Uterus (tissue), 4 donors: ENCODE results near the gene DNASE1L1. TPM values are rescaled to one million over a fixed set of nuclear protein-coding genes. Genes with fewer than 3 reads are reported as not detected.

Experiments used
- DNase-seq, 2 donors: peaks; one replicate each; pipeline ENCODE4 v3.0.0-alpha.2; 2019 to 2020
- H3K27ac ChIP-seq, 2 donors: fragments of 200-600 bp; sonication (generic); 1 replicate in 1 of 2; 2 replicates in 1 of 2; pipeline ENCODE4 v1.5.1; 2016 to 2018
- H3K27me3 ChIP-seq, 2 donors: fragments of 200-600 bp; sonication (generic); one replicate each; pipeline ENCODE4 v1.5.1; 2018 to 2019; ENCODE audit warnings: control low read depth in 1 of 2
- H3K36me3 ChIP-seq, 2 donors: fragments of 200-600 bp; sonication (generic); one replicate each; pipeline ENCODE4 v1.5.1; 2019; ENCODE audit warnings: control low read depth in 1 of 2
- H3K4me1 ChIP-seq, 2 donors: fragments of 200-600 bp; sonication (generic); one replicate each; pipeline ENCODE4 v1.5.1; 2018 to 2019; ENCODE audit warnings: control low read depth in 1 of 2
- H3K4me3 ChIP-seq, 2 donors: fragments of 200-600 bp; sonication (generic); 1 replicate in 1 of 2; 2 replicates in 1 of 2; pipeline ENCODE4 v1.5.1; 2018 to 2019; ENCODE audit warnings: mild to moderate bottlenecking in 1 of 2
- H3K9me3 ChIP-seq, 2 donors: fragments of 200-600 bp; sonication (generic); one replicate each; pipeline ENCODE4 v1.5.1; 2019; ENCODE audit warnings: control low read depth in 1 of 2
- CTCF ChIP-seq, 4 experiments: fragments of 200-600 bp in 2 of 4; fragments of 450-650 bp in 2 of 4; sonication (generic) in 2 of 4; IDR thresholded peaks; one replicate each; pipeline ENCODE4 v1.5.1; 2016 to 2019; ENCODE audit warnings: antibody characterized with exemption in 4 of 4, mild to moderate bottlenecking in 2 of 4, moderate library complexity in 1 of 4
- POLR2A ChIP-seq, 2 donors: fragments of 450-650 bp; IDR thresholded peaks; one replicate each; pipeline ENCODE4 v1.6.1; 2016; ENCODE audit warnings: antibody characterized with exemption in 2 of 2, mild to moderate bottlenecking in 1 of 2, moderate library complexity in 1 of 2
- intact Hi-C: fragments of 100-400 bp; cut with DNase I; formaldehyde crosslinking; loops from one replicate; pipeline ENCODE4 v1.15.1; 2023; ENCODE audit warnings: low total_unique reads
- total RNA-seq, 4 donors: library from RNA; depleted of rRNA in 3 of 4; stranded (reverse); fragments of >200 nt in 3 of 4; gene quantifications; one replicate each; pipeline versions ENCODE4 v1.1.0 to v1.2.4, GENCODE V29; 2014 to 2023
- donor health status: DM: yes; HTN: yes; CAD: no.

DNASE1L1 gene
- total RNA-seq, 4 donors from 2014 or later, result 10.2 to 31.8 (median 21.2) TPM

- Histone ChIP-seq H3K36me3 (no peaks in the 10 kb centered on the region), H3K4me1 (no peaks in the 10 kb centered on the region), H3K4me3 (no peak overlapping the region), H3K27me3 (no peaks in the 10 kb centered on the region), H3K27ac (no peak overlapping the region), H3K9me3 (no peaks in the 10 kb centered on the region)
- DNase-seq, result no peak
- TF ChIP-seq CTCF (IDR thresholded peaks at IDR 0.05) (no peak), POLR2A (IDR thresholded peaks at IDR 0.05) (no peak)
- intact Hi-C loops, result no loop called here
Measured at GRCh38 chrX:154450312-154450711, 41.3 kb upstream of the DNASE1L1 start.

- Histone ChIP-seq H3K9me3 (no peaks in the 10 kb centered on the region), H3K4me1 (no peaks in the 10 kb centered on the region), H3K27me3 (no peaks in the 10 kb centered on the region), H3K27ac (no peak overlapping the region), H3K4me3 (no peak overlapping the region), H3K36me3 (no peaks in the 10 kb centered on the region)
- intact Hi-C loops, result no loop called here
- TF ChIP-seq CTCF (IDR thresholded peaks at IDR 0.05) (no peak), POLR2A (IDR thresholded peaks at IDR 0.05) (no peak)
- no peak for DNase-seq
Measured at GRCh38 chrX:154449618-154450017, 40.6 kb upstream of the DNASE1L1 start.

GRCh38 chrX:154448484-154448883 lies 39.4 kb upstream of the DNASE1L1 start:
- Histone ChIP-seq H3K36me3 (no peaks in the 10 kb centered on the region), H3K4me3 (no peak overlapping the region), H3K27ac (no peak overlapping the region), H3K9me3 (no peaks in the 10 kb centered on the region), H3K4me1 (no peaks in the 10 kb centered on the region), H3K27me3 (no peaks in the 10 kb centered on the region)
- intact Hi-C loops, result no loop called here
- no peak for DNase-seq
- TF ChIP-seq CTCF (IDR thresholded peaks at IDR 0.05) (no peak), POLR2A (IDR thresholded peaks at IDR 0.05) (no peak)

GRCh38 chrX:154446430-154446829 lies 37.4 kb upstream of the DNASE1L1 start:
- H3K27ac ChIP-seq, result no peak overlapping the region
- no peaks in the 10 kb centered on the region for H3K9me3 ChIP-seq
- no peaks in the 10 kb centered on the region for H3K27me3 ChIP-seq
- H3K4me3 ChIP-seq, result no peak overlapping the region
- TF ChIP-seq CTCF (IDR thresholded peaks at IDR 0.05) (no peak), POLR2A (IDR thresholded peaks at IDR 0.05) (no peak)
- no peaks in the 10 kb centered on the region for H3K4me1 ChIP-seq
- H3K36me3 ChIP-seq, result no peaks in the 10 kb centered on the region
- DNase-seq, result no peak
- intact Hi-C loops, result no loop called here

GRCh38 chrX:154445776-154446175 lies 36.7 kb upstream of the DNASE1L1 start:
- Histone ChIP-seq H3K4me1 (no peaks in the 10 kb centered on the region), H3K27ac (no peak overlapping the region), H3K27me3 (no peaks in the 10 kb centered on the region), H3K4me3 (no peak overlapping the region), H3K9me3 (no peaks in the 10 kb centered on the region), H3K36me3 (no peaks in the 10 kb centered on the region)
- intact Hi-C loops, result no loop called here
- DNase-seq, result no peak
- TF ChIP-seq POLR2A (IDR thresholded peaks at IDR 0.05), result no peak
- no peak for TF ChIP-seq CTCF (IDR thresholded peaks at IDR 0.05)
